Pons (tissue), 1 donor: ENCODE data around the gene ALG1.
"Not testable (repeated sequence)": the region's sequence is repeated elsewhere in the genome, so short reads cannot be mapped to it uniquely, and the experiment has no call there.

Experiments used
- DNase-seq: peaks from one replicate; pipeline ENCODE4 v3.0.0-alpha.2; 2016; ENCODE audit warnings: low spot score

ALG1 gene

GRCh38 chr16:5099174-5099573 is 27.5 kb downstream of the ALG1 start:
- not testable (repeated sequence) for DNase-seq

- DNase-seq = not testable (repeated sequence)
Measured at GRCh38 chr16:5103296-5104032, 31.8 kb downstream of the ALG1 start.

GRCh38 chr16:5105039-5105438 is 33.4 kb downstream of the ALG1 start:
- not testable (repeated sequence) for DNase-seq

GRCh38 chr16:5108505-5109158 is 37.0 kb downstream of the ALG1 start:
- no peak for DNase-seq

GRCh38 chr16:5110933-5111332 is 39.3 kb downstream of the ALG1 start:
- DNase-seq = not testable (repeated sequence)

GRCh38 chr16:5116780-5117295 is 45.2 kb downstream of the ALG1 start:
- not testable (repeated sequence) for DNase-seq

- not testable (repeated sequence) for DNase-seq
Measured at GRCh38 chr16:5117300-5118087, 45.9 kb downstream of the ALG1 start.

- not testable (repeated sequence) for DNase-seq
Measured at GRCh38 chr16:5131467-5132004, 59.9 kb downstream of the ALG1 start.

GRCh38 chr16:5132915-5133600 is 61.4 kb downstream of the ALG1 start:
- not testable (repeated sequence) for DNase-seq

- DNase-seq = not testable (repeated sequence)
Measured at GRCh38 chr16:5134739-5135452, 63.3 kb downstream of the ALG1 start.
